ENCODE results near the gene ARFGAP2. TPM values are rescaled to one million over a fixed set of nuclear protein-coding genes. Genes with fewer than 3 reads are reported as not detected.
"Not testable (repeated sequence)": the region's sequence is repeated elsewhere in the genome, so short reads cannot be mapped to it uniquely, and the experiment has no call there.

The ARFGAP2 gene
- total RNA-seq, 1 experiment from 2014 or later: 78.0 TPM

DNA sequence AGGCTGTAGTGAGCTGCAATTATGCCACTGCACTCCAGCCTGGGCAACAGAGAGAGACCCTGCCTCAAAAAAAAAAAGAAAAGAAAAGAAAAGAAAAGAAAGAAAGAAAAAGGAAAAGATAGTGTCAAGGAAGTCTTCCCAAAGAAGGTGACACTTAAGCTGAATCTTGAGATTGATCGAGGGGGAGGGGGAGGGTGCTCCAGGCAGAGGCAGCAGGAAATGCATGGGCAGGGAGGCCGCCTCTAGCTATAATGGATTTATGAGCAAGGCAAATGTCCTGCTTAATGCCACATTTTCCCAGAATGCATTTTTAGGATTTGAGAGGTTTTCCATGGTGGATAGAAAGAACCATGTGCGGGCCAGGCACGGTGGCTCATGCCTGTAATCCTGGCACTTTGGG, 24.3 kb upstream of the ARFGAP2 start:
- no peak for DNase-seq (ENCODE audit: unreplicated experiment)
- no peak for TF ChIP-seq CTCF (IDR thresholded peaks at IDR 0.05; ENCODE audit: unreplicated experiment)
- Mint-ChIP-seq H3K9me3 (ENCODE audit: unreplicated experiment) (no peaks in the 10 kb centered on the region), H3K36me3 (ENCODE audit: insufficient read depth, unreplicated experiment) (no peaks in the 10 kb centered on the region), H3K27ac (ENCODE audit: low read depth, unreplicated experiment) (no peak overlapping the region), H3K4me3 (ENCODE audit: unreplicated experiment) (no peak overlapping the region), H3K4me1 (ENCODE audit: insufficient read depth, unreplicated experiment) (peaks cover 9% of the 10 kb centered on the region), H3K27me3 (ENCODE audit: insufficient read depth, unreplicated experiment) (no peaks in the 10 kb centered on the region)
- CTCF ChIA-PET: interaction anchor here (0.6 to 1.0 kb wide), 3 partner anchors 8 to 377 kb away, joined by 3 to 4 read pairs (median 3); partner anchors contain the start of gene ACP2
- BruUV-seq (replicated peaks): no TSS peak
- intact Hi-C loops (cut with micrococcal nuclease): no loop called here
- POLR2A ChIA-PET: interaction anchor here (1.5 to 2.6 kb wide), 2 partner anchors 12 to 13 kb away, joined by 4 to 7 read pairs; partner anchors contain the start of gene DDB2

DNA sequence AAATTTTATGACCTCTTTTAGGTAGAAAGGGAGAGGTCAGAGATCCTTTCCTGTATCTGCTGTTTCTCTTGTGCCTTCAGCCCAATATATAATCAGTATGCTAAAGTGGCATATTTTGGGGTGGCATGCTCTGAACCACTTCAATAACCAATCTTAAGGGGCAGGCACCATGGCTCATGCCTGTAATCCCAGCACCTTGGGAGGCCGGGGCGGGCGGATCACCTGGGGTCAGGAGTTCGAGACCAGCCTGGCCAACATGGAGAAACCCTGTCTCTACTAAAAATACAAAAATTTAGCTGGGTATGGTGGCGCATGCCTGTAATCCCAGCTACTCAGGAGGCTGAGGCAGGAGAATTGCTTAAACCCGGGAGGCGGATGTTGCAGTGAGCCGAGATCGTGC, 21.5 kb upstream of the ARFGAP2 start:
- H3K27ac Mint-ChIP-seq (ENCODE audit: low read depth, unreplicated experiment); H3K4me1 Mint-ChIP-seq (ENCODE audit: insufficient read depth, unreplicated experiment); POLR2A ChIA-PET; intact Hi-C loops (cut with micrococcal nuclease); H3K27me3 Mint-ChIP-seq (ENCODE audit: insufficient read depth, unreplicated experiment); H3K9me3 Mint-ChIP-seq (ENCODE audit: unreplicated experiment); H3K4me3 Mint-ChIP-seq (ENCODE audit: unreplicated experiment); DNase-seq (ENCODE audit: unreplicated experiment); BruUV-seq (replicated peaks); H3K36me3 Mint-ChIP-seq (ENCODE audit: insufficient read depth, unreplicated experiment): not testable (repeated sequence)
- CTCF ChIA-PET: interaction anchor here (0.9 kb wide), 1 partner anchor 36 kb away, joined by 3 read pairs; no protein-coding TSS in a partner anchor

GRCh38 chr11:47192111-47192510, 15.4 kb upstream of the ARFGAP2 start:
- POLR2A ChIA-PET: interaction anchor here (0.6 to 3.7 kb wide), 2 partner anchors 23 to 395 kb away, joined by 3 to 69 read pairs; partner anchors contain the start of gene DDB2
- Mint-ChIP-seq H3K27ac (ENCODE audit: low read depth, unreplicated experiment) (no peak overlapping the region), H3K4me1 (ENCODE audit: insufficient read depth, unreplicated experiment) (peaks cover 13% of the 10 kb centered on the region)

DNA sequence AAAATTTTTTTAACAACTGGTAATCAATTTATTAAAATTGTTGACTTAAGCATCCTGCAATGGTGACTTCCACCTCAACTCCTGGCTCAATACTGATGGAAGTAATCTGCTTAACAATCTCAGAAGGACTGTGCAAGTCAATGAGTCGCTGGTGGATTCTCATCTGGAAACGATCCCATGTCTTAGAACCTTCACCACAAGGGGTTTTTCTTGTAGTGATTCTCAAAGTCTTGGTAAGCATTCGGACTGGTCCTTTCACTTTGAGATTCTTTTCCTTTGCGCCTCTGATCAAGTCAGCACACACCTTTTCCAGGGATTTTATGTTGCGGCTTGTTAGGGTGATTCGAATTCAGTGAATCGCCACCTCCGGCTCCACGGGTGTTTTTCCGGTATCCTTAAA, 14.5 kb upstream of the ARFGAP2 start:
- H3K27ac Mint-ChIP-seq (ENCODE audit: low read depth, unreplicated experiment); H3K27me3 Mint-ChIP-seq (ENCODE audit: insufficient read depth, unreplicated experiment); H3K9me3 Mint-ChIP-seq (ENCODE audit: unreplicated experiment); intact Hi-C loops (cut with micrococcal nuclease); H3K4me3 Mint-ChIP-seq (ENCODE audit: unreplicated experiment); BruUV-seq (replicated peaks); CTCF ChIA-PET; H3K36me3 Mint-ChIP-seq (ENCODE audit: insufficient read depth, unreplicated experiment); DNase-seq (ENCODE audit: unreplicated experiment): not testable (repeated sequence)
- POLR2A ChIA-PET: interaction anchor here (3.7 kb wide), 1 partner anchor 24 kb away, joined by 69 read pairs; the partner anchor contains the start of gene DDB2
- H3K4me1 Mint-ChIP-seq (ENCODE audit: insufficient read depth, unreplicated experiment): peaks cover 13% of the 10 kb centered on the region

More at GRCh38 chr11:47192111-47192510, 15.4 kb upstream of the ARFGAP2 start:
- no peak for TF ChIP-seq CTCF (IDR thresholded peaks at IDR 0.05; ENCODE audit: unreplicated experiment)
- Mint-ChIP-seq H3K9me3 (ENCODE audit: unreplicated experiment) (no peaks in the 10 kb centered on the region), H3K36me3 (ENCODE audit: insufficient read depth, unreplicated experiment) (no peaks in the 10 kb centered on the region), H3K27me3 (ENCODE audit: insufficient read depth, unreplicated experiment) (no peaks in the 10 kb centered on the region), H3K4me3 (ENCODE audit: unreplicated experiment) (no peak overlapping the region)
- intact Hi-C loops (cut with micrococcal nuclease): no loop called here
- BruUV-seq (replicated peaks): no TSS peak
- CTCF ChIA-PET: interaction anchor here (0.9 to 2.8 kb wide), 4 partner anchors 10 to 22 kb away, joined by 3 to 17 read pairs (median 6); no protein-coding TSS in a partner anchor
- no peak for DNase-seq (ENCODE audit: unreplicated experiment)

DNA sequence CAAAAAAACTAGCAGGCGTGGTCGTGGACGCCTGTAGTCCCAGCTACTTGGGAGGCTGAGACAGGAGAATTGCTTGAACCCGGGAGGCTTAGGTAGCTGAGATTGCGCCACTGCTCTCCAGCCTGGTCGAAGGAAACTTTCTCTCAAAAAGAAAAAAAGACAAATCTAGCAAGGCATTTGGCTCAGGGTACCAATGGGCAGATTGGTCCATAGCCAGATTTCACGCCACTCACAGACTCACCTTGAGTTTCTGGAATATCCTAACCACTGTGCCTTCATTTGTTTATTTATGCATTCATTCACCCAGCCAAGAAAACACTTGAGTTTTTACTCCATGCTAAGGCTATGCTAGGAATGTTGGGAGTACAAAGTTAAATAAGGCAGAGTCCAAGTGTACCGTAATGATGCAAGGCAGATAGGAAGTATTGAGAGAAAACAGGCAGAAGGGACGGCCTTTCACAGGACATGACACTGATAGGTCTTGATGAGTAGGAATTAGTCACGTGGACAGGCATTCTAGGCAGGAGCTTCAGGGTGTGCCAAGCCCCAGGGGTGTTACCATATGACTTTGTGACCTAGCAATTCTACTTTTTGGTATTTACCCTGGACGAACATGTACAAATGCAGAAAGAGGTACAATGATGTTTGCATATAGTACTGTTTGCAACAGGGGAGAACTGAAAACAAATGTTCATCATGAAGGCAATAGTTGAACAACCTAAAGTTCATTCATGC, 12.6 kb upstream of the ARFGAP2 start:
- intact Hi-C loops (cut with micrococcal nuclease): no loop called here
- no peaks in the 10 kb centered on the region for H3K9me3 Mint-ChIP-seq (ENCODE audit: unreplicated experiment)

More for the DNA sequence above, 12.6 kb upstream of the ARFGAP2 start:
- TF ChIP-seq CTCF (IDR thresholded peaks at IDR 0.05; ENCODE audit: unreplicated experiment): no peak
- Mint-ChIP-seq H3K4me3 (ENCODE audit: unreplicated experiment) (peak overlapping the region; percentile 2), H3K36me3 (ENCODE audit: insufficient read depth, unreplicated experiment) (peaks cover 4% of the 10 kb centered on the region), H3K27me3 (ENCODE audit: insufficient read depth, unreplicated experiment) (no peaks in the 10 kb centered on the region), H3K27ac (ENCODE audit: low read depth, unreplicated experiment) (peak overlapping the region; percentile 1), H3K4me1 (ENCODE audit: insufficient read depth, unreplicated experiment) (peaks cover 8% of the 10 kb centered on the region)
- peak; percentile 87 for DNase-seq (ENCODE audit: unreplicated experiment)
- BruUV-seq (replicated peaks): no TSS peak
- CTCF ChIA-PET: interaction anchor here (0.5 to 4.2 kb wide), 8 partner anchors 8 to 473 kb away, joined by 3 to 24 read pairs (median 4); partner anchors contain the start of genes ACP2, ARFGAP2 and DDB2
- POLR2A ChIA-PET: interaction anchor here (0.6 to 6.4 kb wide), 17 partner anchors 8 to 264 kb away, joined by 3 to 199 read pairs (median 4); partner anchors contain the start of genes ACP2, ARFGAP2 and DDB2

Measured in MCF 10A (cell line).